Measurements from ENCODE around the gene C13orf42. TPM values are rescaled to one million over a fixed set of nuclear protein-coding genes. Genes with fewer than 3 reads are reported as not detected.

The C13orf42 gene
- polyA plus RNA-seq, 1 donor from 2014 or later = not detected

DNA sequence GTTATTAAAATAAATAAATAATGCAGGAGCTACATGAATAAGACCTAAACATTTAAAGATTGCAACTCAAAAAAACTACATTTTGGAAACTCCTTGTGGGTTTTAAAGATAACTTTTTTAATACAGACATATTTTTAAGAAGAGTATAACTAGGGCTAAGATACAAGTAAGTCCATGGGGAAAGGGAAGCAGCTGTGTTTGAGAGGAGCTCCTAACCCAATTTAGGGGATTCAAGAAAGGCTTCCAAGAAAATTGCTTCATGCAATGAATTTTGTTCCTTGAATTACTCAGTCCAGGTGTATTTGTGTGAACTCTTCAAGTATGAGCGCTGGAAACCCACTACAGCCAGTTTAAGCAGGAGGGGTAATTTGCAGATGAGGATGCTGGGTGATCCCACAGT is 44.1 kb upstream of the C13orf42 start:
- Histone ChIP-seq H3K9me3 (ENCODE audit: low read length) (no peaks in the 10 kb centered on the region), H4K20me1 (ENCODE audit: insufficient read depth) (no peaks in the 10 kb centered on the region), H3F3A (ENCODE audit: insufficient read depth, low read length, poor library complexity, severe bottlenecking) (peaks cover 4% of the 10 kb centered on the region), H3K9me2 (ENCODE audit: insufficient read depth, low read length) (no peaks in the 10 kb centered on the region), H3K4me3 (ENCODE audit: low read length) (no peak overlapping the region), H3K27ac (ENCODE audit: low read length) (no peak overlapping the region), H2AFZ (ENCODE audit: low read depth, low read length) (no peak overlapping the region), H3K9ac (ENCODE audit: low read length) (no peak overlapping the region), H3K79me2 (replicated peaks; ENCODE audit: insufficient read depth, low read length) (no peaks in the 10 kb centered on the region), H3K4me2 (ENCODE audit: low read length) (no peak overlapping the region), H3K36me3 (ENCODE audit: insufficient read depth, low read length) (no peaks in the 10 kb centered on the region), H3K27me3 (ENCODE audit: insufficient read depth, low read depth, low read length) (no peaks in the 10 kb centered on the region)
- TF ChIP-seq RAD21 (conservative IDR thresholded peaks at IDR 0.05) (no peak), EZH2 (IDR thresholded peaks at IDR 0.05; ENCODE audit: borderline replicate concordance, insufficient read depth, low read length, poor library complexity, severe bottlenecking) (no peak), POLR2AphosphoS5 (IDR thresholded peaks at IDR 0.05) (no peak), TAF1 (IDR thresholded peaks at IDR 0.05; ENCODE audit: low read depth) (no peak), MXI1 (conservative IDR thresholded peaks at IDR 0.05; ENCODE audit: poor library complexity, severe bottlenecking) (no peak), EP300 (conservative IDR thresholded peaks at IDR 0.05; ENCODE audit: poor library complexity, severe bottlenecking) (no peak), SMC3 (conservative IDR thresholded peaks at IDR 0.05; ENCODE audit: poor library complexity) (no peak)
- TF ChIP-seq, protein P1, sequence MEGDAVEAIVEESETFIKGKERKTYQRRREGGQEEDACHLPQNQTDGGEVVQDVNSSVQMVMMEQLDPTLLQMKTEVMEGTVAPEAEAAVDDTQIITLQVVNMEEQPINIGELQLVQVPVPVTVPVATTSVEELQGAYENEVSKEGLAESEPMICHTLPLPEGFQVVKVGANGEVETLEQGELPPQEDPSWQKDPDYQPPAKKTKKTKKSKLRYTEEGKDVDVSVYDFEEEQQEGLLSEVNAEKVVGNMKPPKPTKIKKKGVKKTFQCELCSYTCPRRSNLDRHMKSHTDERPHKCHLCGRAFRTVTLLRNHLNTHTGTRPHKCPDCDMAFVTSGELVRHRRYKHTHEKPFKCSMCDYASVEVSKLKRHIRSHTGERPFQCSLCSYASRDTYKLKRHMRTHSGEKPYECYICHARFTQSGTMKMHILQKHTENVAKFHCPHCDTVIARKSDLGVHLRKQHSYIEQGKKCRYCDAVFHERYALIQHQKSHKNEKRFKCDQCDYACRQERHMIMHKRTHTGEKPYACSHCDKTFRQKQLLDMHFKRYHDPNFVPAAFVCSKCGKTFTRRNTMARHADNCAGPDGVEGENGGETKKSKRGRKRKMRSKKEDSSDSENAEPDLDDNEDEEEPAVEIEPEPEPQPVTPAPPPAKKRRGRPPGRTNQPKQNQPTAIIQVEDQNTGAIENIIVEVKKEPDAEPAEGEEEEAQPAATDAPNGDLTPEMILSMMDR (IDR thresholded peaks at IDR 0.05; ENCODE audit: poor library complexity, severe bottlenecking) = no peak
- TF ChIP-seq, protein P2, sequence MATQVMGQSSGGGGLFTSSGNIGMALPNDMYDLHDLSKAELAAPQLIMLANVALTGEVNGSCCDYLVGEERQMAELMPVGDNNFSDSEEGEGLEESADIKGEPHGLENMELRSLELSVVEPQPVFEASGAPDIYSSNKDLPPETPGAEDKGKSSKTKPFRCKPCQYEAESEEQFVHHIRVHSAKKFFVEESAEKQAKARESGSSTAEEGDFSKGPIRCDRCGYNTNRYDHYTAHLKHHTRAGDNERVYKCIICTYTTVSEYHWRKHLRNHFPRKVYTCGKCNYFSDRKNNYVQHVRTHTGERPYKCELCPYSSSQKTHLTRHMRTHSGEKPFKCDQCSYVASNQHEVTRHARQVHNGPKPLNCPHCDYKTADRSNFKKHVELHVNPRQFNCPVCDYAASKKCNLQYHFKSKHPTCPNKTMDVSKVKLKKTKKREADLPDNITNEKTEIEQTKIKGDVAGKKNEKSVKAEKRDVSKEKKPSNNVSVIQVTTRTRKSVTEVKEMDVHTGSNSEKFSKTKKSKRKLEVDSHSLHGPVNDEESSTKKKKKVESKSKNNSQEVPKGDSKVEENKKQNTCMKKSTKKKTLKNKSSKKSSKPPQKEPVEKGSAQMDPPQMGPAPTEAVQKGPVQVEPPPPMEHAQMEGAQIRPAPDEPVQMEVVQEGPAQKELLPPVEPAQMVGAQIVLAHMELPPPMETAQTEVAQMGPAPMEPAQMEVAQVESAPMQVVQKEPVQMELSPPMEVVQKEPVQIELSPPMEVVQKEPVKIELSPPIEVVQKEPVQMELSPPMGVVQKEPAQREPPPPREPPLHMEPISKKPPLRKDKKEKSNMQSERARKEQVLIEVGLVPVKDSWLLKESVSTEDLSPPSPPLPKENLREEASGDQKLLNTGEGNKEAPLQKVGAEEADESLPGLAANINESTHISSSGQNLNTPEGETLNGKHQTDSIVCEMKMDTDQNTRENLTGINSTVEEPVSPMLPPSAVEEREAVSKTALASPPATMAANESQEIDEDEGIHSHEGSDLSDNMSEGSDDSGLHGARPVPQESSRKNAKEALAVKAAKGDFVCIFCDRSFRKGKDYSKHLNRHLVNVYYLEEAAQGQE (IDR thresholded peaks at IDR 0.05; ENCODE audit: borderline replicate concordance) = no peak

DNA sequence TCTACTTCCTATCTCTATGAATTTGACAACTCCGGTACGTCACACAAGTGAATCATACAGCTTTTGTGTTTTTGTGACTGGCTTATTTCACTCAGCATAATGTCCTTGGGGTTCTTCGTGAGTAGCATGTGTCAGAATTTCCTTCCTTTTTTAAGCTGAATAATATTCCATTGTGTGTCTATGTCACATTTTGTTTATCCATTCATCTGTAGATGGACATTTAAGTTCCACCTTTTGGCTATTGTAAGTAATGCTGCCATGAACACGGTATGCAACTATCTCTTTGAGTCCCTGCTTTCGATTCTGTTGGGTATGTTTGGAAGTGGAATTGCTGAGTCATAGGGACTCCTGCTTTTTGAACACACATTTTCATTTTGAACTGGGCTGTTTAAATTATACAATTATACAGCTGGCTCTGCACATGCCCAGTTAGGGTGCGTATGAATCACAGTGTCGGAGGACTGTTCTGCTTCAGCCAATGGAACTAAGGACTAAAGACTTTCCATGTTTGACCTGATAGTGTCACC is 43.0 kb upstream of the C13orf42 start:
- TF ChIP-seq POLR2AphosphoS5 (IDR thresholded peaks at IDR 0.05) = no peak
- TF ChIP-seq SMC3 (conservative IDR thresholded peaks at IDR 0.05; ENCODE audit: poor library complexity) = no peak
- TF ChIP-seq, protein P2 (IDR thresholded peaks at IDR 0.05; ENCODE audit: borderline replicate concordance) = no peak
- TF ChIP-seq EZH2 (IDR thresholded peaks at IDR 0.05; ENCODE audit: borderline replicate concordance, insufficient read depth, low read length, poor library complexity, severe bottlenecking) = no peak
- no peak for TF ChIP-seq EP300 (conservative IDR thresholded peaks at IDR 0.05; ENCODE audit: poor library complexity, severe bottlenecking)
- no peak for TF ChIP-seq MXI1 (conservative IDR thresholded peaks at IDR 0.05; ENCODE audit: poor library complexity, severe bottlenecking)
- TF ChIP-seq RAD21 (conservative IDR thresholded peaks at IDR 0.05) = no peak
- TF ChIP-seq, protein P1 (IDR thresholded peaks at IDR 0.05; ENCODE audit: poor library complexity, severe bottlenecking) = no peak
- TF ChIP-seq TAF1 (IDR thresholded peaks at IDR 0.05; ENCODE audit: low read depth) = no peak
- H3K79me2 ChIP-seq (replicated peaks; ENCODE audit: insufficient read depth, low read length) = no peaks in the 10 kb centered on the region
- H3K4me3 ChIP-seq (ENCODE audit: low read length) = no peak overlapping the region
- peaks cover 4% of the 10 kb centered on the region for H3F3A ChIP-seq (ENCODE audit: insufficient read depth, low read length, poor library complexity, severe bottlenecking)
- H3K36me3 ChIP-seq (ENCODE audit: insufficient read depth, low read length) = no peaks in the 10 kb centered on the region
- H2AFZ ChIP-seq (ENCODE audit: low read depth, low read length) = no peak overlapping the region
- no peak overlapping the region for H3K9ac ChIP-seq (ENCODE audit: low read length)
- H4K20me1 ChIP-seq (ENCODE audit: insufficient read depth) = no peaks in the 10 kb centered on the region
- H3K9me2 ChIP-seq (ENCODE audit: insufficient read depth, low read length) = no peaks in the 10 kb centered on the region
- no peaks in the 10 kb centered on the region for H3K27me3 ChIP-seq (ENCODE audit: insufficient read depth, low read depth, low read length)
- H3K4me2 ChIP-seq (ENCODE audit: low read length) = no peak overlapping the region
- no peaks in the 10 kb centered on the region for H3K9me3 ChIP-seq (ENCODE audit: low read length)
- H3K27ac ChIP-seq (ENCODE audit: low read length) = no peak overlapping the region
